Keratinocyte (primary cell): ENCODE results near the gene TMEM237. TPM values are rescaled to one million over a fixed set of nuclear protein-coding genes. Genes with fewer than 3 reads are reported as not detected.

Experiments
- DNase-seq: peaks from one replicate; pipeline ENCODE4 v3.0.0-alpha.2; 2011; ENCODE audit warnings: low read depth, missing footprints, low spot score
- FAIRE-seq: peaks from 2 replicates; lab custom pipeline; 2011; peaks lifted over from hg19 to GRCh38; lab: Jason Lieb, UNC
- H2AFZ ChIP-seq: 2 replicates; pipeline ENCODE4 v1.6.0; 2012; ENCODE audit warnings: low read length, control low read depth, inconsistent platforms; ENCODE audit not compliant: control insufficient read depth
- H3K27ac ChIP-seq: 2 replicates; pipeline ENCODE4 v1.5.1; 2011; ENCODE audit warnings: low read length; ENCODE audit not compliant: control insufficient read depth, insufficient read depth
- H3K27me3 ChIP-seq: 3 replicates; pipeline ENCODE4 v1.6.0; 2011; ENCODE audit warnings: low read length; ENCODE audit not compliant: control insufficient read depth, insufficient read depth; ENCODE audit errors: extremely low read depth
- H3K36me3 ChIP-seq, 2 experiments: 2 replicates in 1 of 2; 3 replicates in 1 of 2; pipeline ENCODE4 v1.5.1; 2011; ENCODE audit warnings: low read length in 2 of 2, mild to moderate bottlenecking in 1 of 2; ENCODE audit not compliant: control insufficient read depth in 2 of 2, insufficient read depth in 2 of 2; ENCODE audit errors: extremely low read depth in 1 of 2
- H3K4me1 ChIP-seq: 3 replicates; pipeline ENCODE4 v1.5.1; 2011; ENCODE audit warnings: low read length; ENCODE audit not compliant: control insufficient read depth, insufficient read depth; ENCODE audit errors: extremely low read depth
- H3K4me2 ChIP-seq: 3 replicates; pipeline ENCODE4 v1.6.0; 2011; ENCODE audit warnings: low read depth, low read length; ENCODE audit not compliant: control insufficient read depth, insufficient read depth; ENCODE audit errors: extremely low read depth
- H3K4me3 ChIP-seq, 3 experiments: fragments of 200-600 bp in 1 of 3; sonication (generic) in 1 of 3; 2 replicates in 2 of 3; 3 replicates in 1 of 3; pipeline ENCODE4 v1.5.1; 2011 to 2016; ENCODE audit warnings: low read length in 3 of 3, mild to moderate bottlenecking in 3 of 3, control low read depth in 2 of 3, inconsistent platforms in 1 of 3, low read depth in 1 of 3, mixed read lengths in 1 of 3, mixed run types in 1 of 3, moderate library complexity in 1 of 3; ENCODE audit not compliant: control insufficient read depth in 2 of 3, insufficient read depth in 2 of 3; ENCODE audit errors: extremely low read depth in 1 of 3
- H3K79me2 ChIP-seq: 2 replicates; pipeline ENCODE4 v1.6.0; 2012; ENCODE audit warnings: low read length; ENCODE audit not compliant: control insufficient read depth, insufficient read depth
- H3K9ac ChIP-seq: 3 replicates; pipeline ENCODE4 v1.6.0; 2011; ENCODE audit warnings: low read length; ENCODE audit not compliant: control insufficient read depth, insufficient read depth; ENCODE audit errors: extremely low read depth
- H3K9me1 ChIP-seq: 3 replicates; pipeline ENCODE4 v1.6.0; 2011; ENCODE audit warnings: low read length; ENCODE audit not compliant: control insufficient read depth, insufficient read depth; ENCODE audit errors: extremely low read depth
- H3K9me3 ChIP-seq: 2 replicates; pipeline ENCODE4 v1.5.1; 2012; ENCODE audit warnings: low read depth, low read length; ENCODE audit not compliant: control insufficient read depth
- H4K20me1 ChIP-seq: 3 replicates; pipeline ENCODE4 v1.6.0; 2011; ENCODE audit warnings: low read length; ENCODE audit not compliant: control insufficient read depth, insufficient read depth; ENCODE audit errors: extremely low read depth
- EZH2 ChIP-seq: IDR thresholded peaks from one replicate; pipeline ENCODE4 v1.6.1; 2012; ENCODE audit warnings: inconsistent platforms, mild to moderate bottlenecking, low read length, moderate library complexity
- dilution Hi-C: fragments of 300-500 bp; cut with MboI; formaldehyde crosslinking; loops from one replicate; pipeline ENCODE4 v1.7.0; 2020; ENCODE audit warnings: low sequenced_read_pairs; ENCODE audit not compliant: extremely low pct_ligation_motif_present
- polyA plus RNA-seq, 5 experiments: library from polyadenylated mRNA; depleted of rRNA in 3 of 5; stranded (reverse) in 3 of 5; stranded (forward) in 1 of 5; unstranded in 1 of 5; fragments of >200 nt; gene quantifications; 1 replicate in 1 of 5; 2 replicates in 3 of 5; 3 replicates in 1 of 5; pipeline versions ENCODE4 v1.2.1 to v1.2.3, GENCODE V29; 2011 to 2012; ENCODE audit warnings: missing spikeins in 2 of 5, low read depth in 1 of 5, low replicate concordance in 1 of 5
- TF ChIP-seq, protein P1 (sequence below), 3 experiments: IDR thresholded peaks in 1 of 3; conservative IDR thresholded peaks in 1 of 3; optimal IDR thresholded peaks in 1 of 3; 2 replicates in 2 of 3; 3 replicates in 1 of 3; pipeline versions ENCODE3 to v1.5.1; 2011; ENCODE audit warnings: low read length in 3 of 3, mild to moderate bottlenecking in 3 of 3, moderate library complexity in 2 of 3, control low read depth in 1 of 3, inconsistent platforms in 1 of 3; ENCODE audit not compliant: insufficient read depth in 2 of 3; ENCODE audit errors: extremely low read depth in 1 of 3

The TMEM237 gene
- polyA plus RNA-seq, 1 donor (not counting 4 experiments of a cell fraction or from before 2014, with no cell fraction given), result 49.6 TPM

DNA sequence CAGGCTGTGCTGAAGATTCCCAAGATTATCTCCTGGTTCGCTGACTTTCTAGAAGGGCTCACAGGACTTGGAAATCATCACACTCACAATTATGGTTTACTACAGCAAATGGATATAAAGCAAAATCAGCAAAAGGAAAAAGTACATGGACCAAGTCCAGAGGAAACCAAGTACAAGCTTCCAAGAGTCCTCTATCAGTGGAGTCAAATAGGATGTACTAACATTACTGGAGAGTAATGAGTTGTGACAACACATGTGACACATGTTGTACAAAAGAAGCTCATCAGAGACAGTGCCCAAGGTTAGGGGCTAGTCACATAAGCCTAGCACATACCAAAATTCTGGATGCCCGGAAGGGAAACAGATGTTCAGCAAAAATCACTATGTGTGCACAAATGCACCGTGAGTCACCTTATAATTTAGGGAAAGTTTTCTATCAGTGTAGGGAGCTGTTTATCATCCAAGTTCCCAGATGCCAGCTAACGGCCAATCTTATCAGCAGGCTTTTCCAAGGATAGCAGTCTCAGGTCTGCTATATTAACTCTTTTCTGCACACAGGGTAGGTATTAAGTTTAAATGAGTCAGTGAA is 9.5 kb downstream of the TMEM237 start:
- FAIRE-seq (no peak), DNase-seq (no peak)
- Histone ChIP-seq H3K4me3 (no peak overlapping the region), H3K9me1 (no peaks in the 10 kb centered on the region), H3K9me3 (no peaks in the 10 kb centered on the region), H3K27ac (no peak overlapping the region), H2AFZ (no peak overlapping the region), H3K4me2 (no peak overlapping the region), H3K79me2 (no peaks in the 10 kb centered on the region), H3K4me1 (no peaks in the 10 kb centered on the region), H4K20me1 (no peaks in the 10 kb centered on the region), H3K9ac (no peak overlapping the region), H3K36me3 (peaks cover 14 to 25% of the 10 kb centered on the region in 2 experiments), H3K27me3 (no peaks in the 10 kb centered on the region)
- no peak for TF ChIP-seq EZH2
- TF ChIP-seq, protein P1, sequence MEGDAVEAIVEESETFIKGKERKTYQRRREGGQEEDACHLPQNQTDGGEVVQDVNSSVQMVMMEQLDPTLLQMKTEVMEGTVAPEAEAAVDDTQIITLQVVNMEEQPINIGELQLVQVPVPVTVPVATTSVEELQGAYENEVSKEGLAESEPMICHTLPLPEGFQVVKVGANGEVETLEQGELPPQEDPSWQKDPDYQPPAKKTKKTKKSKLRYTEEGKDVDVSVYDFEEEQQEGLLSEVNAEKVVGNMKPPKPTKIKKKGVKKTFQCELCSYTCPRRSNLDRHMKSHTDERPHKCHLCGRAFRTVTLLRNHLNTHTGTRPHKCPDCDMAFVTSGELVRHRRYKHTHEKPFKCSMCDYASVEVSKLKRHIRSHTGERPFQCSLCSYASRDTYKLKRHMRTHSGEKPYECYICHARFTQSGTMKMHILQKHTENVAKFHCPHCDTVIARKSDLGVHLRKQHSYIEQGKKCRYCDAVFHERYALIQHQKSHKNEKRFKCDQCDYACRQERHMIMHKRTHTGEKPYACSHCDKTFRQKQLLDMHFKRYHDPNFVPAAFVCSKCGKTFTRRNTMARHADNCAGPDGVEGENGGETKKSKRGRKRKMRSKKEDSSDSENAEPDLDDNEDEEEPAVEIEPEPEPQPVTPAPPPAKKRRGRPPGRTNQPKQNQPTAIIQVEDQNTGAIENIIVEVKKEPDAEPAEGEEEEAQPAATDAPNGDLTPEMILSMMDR (optimal IDR thresholded peaks at IDR 0.05 in 1 of 3, IDR thresholded peaks at IDR 0.05 in 1 of 3, conservative IDR thresholded peaks at IDR 0.05 in 1 of 3; ENCODE audit: extremely low read depth in 1 of 3, insufficient read depth in 2 of 3, low read length in 3 of 3), result no peak
- dilution Hi-C loops, result no loop called here

DNA sequence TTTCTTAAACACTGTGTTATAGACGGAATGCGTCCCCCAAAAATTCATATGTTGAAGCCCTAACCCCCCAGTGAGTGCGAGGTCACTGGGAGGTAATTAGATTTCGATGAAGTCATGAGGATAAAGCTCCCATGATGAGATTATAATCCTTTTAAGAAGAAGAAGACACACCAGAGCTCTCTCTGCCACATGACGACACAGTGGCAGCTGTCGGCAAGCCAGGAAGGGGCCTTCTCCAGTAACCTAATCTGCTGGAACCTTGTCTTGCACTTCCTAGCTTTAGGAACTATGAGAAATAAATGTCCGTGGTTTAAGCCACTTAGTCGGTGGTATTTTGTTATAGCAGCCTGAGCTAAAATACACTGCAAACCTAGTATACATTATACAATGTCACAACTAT is 12.3 kb downstream of the TMEM237 start:
- H2AFZ ChIP-seq, result no peak overlapping the region
- no peak overlapping the region for H3K4me3 ChIP-seq
- FAIRE-seq (no peak), DNase-seq (no peak)
- H3K9me1 ChIP-seq, result no peaks in the 10 kb centered on the region
- H3K27ac ChIP-seq, result no peak overlapping the region
- H3K27me3 ChIP-seq, result no peaks in the 10 kb centered on the region
- H3K9me3 ChIP-seq, result no peaks in the 10 kb centered on the region
- TF ChIP-seq, protein P1 (optimal IDR thresholded peaks at IDR 0.05 in 1 of 3, IDR thresholded peaks at IDR 0.05 in 1 of 3, conservative IDR thresholded peaks at IDR 0.05 in 1 of 3; ENCODE audit: extremely low read depth in 1 of 3, insufficient read depth in 2 of 3, low read length in 3 of 3), result no peak
- no peak for TF ChIP-seq EZH2
- peaks cover 13 to 31% of the 10 kb centered on the region in 2 experiments for H3K36me3 ChIP-seq
- H3K79me2 ChIP-seq, result no peaks in the 10 kb centered on the region
- no peak overlapping the region for H3K4me2 ChIP-seq
- H3K9ac ChIP-seq, result no peak overlapping the region
- dilution Hi-C loops, result no loop called here
- no peaks in the 10 kb centered on the region for H3K4me1 ChIP-seq
- H4K20me1 ChIP-seq, result no peaks in the 10 kb centered on the region
